Right lobe of liver (tissue), 6 donors: ENCODE measurements around the gene CTNNBIP1. TPM values are rescaled to one million over a fixed set of nuclear protein-coding genes. Genes with fewer than 3 reads are reported as not detected.
A peak's percentile ranks its signal among the peaks of the same experiment; 100 is the strongest.

Source experiments
- ATAC-seq, 4 donors: fragments of 200-7000 bp; cut with Tn5 transposase; one replicate each; pipeline ENCODE4 v1.9.1; 2020; ENCODE audit warnings: mild to moderate bottlenecking in 4 of 4, moderate library complexity in 4 of 4
- DNase-seq, 3 donors: peaks; one replicate each; pipeline ENCODE4 v3.0.0-alpha.2; 2020
- H3K27ac ChIP-seq, 3 donors: fragments of 200-600 bp; one replicate each; pipeline ENCODE4 v1.8.0; 2022
- H3K27me3 ChIP-seq, 2 donors: fragments of 200-600 bp; one replicate each; pipeline ENCODE4 v1.8.0; 2022
- H3K36me3 ChIP-seq, 4 donors: fragments of 200-600 bp; sonication (generic) in 1 of 4; one replicate each; pipeline versions ENCODE4 v1.5.1 to v1.8.0; 2017 to 2022; ENCODE audit warnings: control low read depth in 1 of 4
- H3K4me1 ChIP-seq, 4 donors: fragments of 200-600 bp; sonication (generic) in 1 of 4; one replicate each; pipeline versions ENCODE4 v1.5.1 to v1.8.0; 2017 to 2022; ENCODE audit warnings: control low read depth in 1 of 4
- H3K4me3 ChIP-seq, 3 donors: fragments of 200-600 bp; one replicate each; pipeline ENCODE4 v1.8.0; 2022
- H3K9me3 ChIP-seq, 4 donors: fragments of 200-600 bp; sonication (generic) in 1 of 4; one replicate each; pipeline versions ENCODE4 v1.5.1 to v1.8.0; 2017 to 2022; ENCODE audit warnings: control low read depth in 1 of 4
- CTCF ChIP-seq, 4 donors: fragments of 200-600 bp in 3 of 4; fragments of 450-650 bp in 1 of 4; IDR thresholded peaks; one replicate each; pipeline versions ENCODE4 v1.5.1 to v1.8.0; 2016 to 2022; ENCODE audit warnings: antibody characterized with exemption in 4 of 4, mild to moderate bottlenecking in 2 of 4
- POLR2A ChIP-seq: fragments of 450-650 bp; IDR thresholded peaks from one replicate; pipeline ENCODE4 v1.6.1; 2017; ENCODE audit warnings: antibody characterized with exemption, mild to moderate bottlenecking
- WGBS: methylation state at CpG from one replicate; pipeline ENCODE4 v1.1.6; 2018; ENCODE audit warnings: low coverage, low lambda C conversion rate; ENCODE audit not compliant: insufficient coverage; ENCODE audit errors: missing lambda C conversion rate; 5-methylcytosine and 5-hydroxymethylcytosine counted together
- intact Hi-C, 2 donors: fragments of 100-400 bp; cut with DNase I; formaldehyde crosslinking; loops; one replicate each; pipeline versions ENCODE4 v1.11.2 to v1.14.1; 2022
- total RNA-seq, 6 experiments: library from RNA; depleted of rRNA in 2 of 6; stranded (reverse); fragments of >200 nt in 2 of 6; fragmentation: NEBNext Ultra II Directional in 3 of 6; extraction: Animal tissue kit (Norgen Biotek cat#: 25700) in 3 of 6; gene quantifications; one replicate each; pipeline versions ENCODE4 v1.1.0 to v1.2.4, GENCODE V29; 2016 to 2023
- donor health status: DM: no; HTN: yes; CAD: no.
- donor health status: DM: no; HTN: no; CAD: no.
- donor health status: DM: no; HTN: no; CAD: no.
- donor health status: DM: no; HTN: yes; CAD: no.
- donor health status: DM: no; HTN: yes; CAD: no.

CTNNBIP1 gene
- total RNA-seq, 6 experiments from 2014 or later = 8.0 to 19.2 (median 10.0) TPM

DNA sequence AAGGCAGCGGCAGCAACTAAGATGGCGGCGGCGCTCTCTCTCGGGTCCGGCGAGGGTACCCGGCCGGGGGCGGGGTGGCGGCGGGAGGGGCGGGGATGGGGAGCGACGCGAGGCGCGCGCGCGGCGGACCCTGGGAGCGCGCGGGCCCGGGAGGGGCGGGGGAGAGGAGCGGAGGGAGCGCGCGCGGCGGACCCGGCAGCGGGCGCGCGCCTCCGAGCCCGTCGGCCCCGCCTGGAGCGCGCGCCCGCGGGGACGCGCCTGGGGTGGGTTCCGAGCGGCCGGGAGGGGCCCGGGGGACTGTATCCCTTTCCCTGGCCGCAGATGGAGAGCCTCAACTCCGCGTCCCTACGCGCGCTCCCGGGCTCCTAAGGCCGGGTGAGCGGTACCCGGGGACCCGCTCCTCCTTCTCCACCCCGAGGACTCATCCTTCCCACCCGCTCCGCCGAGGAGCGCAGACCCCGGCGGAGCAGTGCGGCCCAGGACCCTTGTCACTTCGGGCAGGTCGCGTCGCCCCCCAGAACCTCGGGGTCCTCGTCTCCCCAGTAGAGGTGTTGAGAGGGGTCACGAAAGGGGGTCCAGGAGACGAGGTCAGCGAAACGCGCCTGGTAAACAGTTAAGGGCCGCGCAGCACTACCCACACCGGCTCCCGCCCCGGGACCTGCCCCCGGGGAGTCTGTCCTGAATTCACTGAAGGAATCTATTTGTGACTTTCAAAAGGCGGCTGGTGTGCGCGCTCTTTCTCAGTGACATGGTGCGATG lies 85.9 kb downstream of the CTNNBIP1 start, which contains the start of gene CLSTN1:
CLSTN1 (minus strand) TSS at position 23 of the 759 bp plus-strand sequence. CDS start 232 bp downstream, outside the sequence.
- H3K4me3 ChIP-seq = peak within 1 kb of the TSS; percentile 58 to 82 (median 71)
- peaks cover 0 to 21% (median 0%) of the 10 kb centered on the region in 4 donors for H3K4me1 ChIP-seq
- H3K9me3 ChIP-seq = no peaks in the 10 kb centered on the region
- peak; percentile 70 to 86 (median 80) for ATAC-seq
- no peaks in the 10 kb centered on the region for H3K36me3 ChIP-seq
- TF ChIP-seq CTCF (IDR thresholded peaks at IDR 0.05) (no peak), POLR2A (no peak)
- 0% methylated on average over 2 of the region's 93 CpGs for WGBS
- intact Hi-C loops = no loop called here
- peak within 1 kb of the TSS in 1 of 3 donors; percentile 47 for H3K27ac ChIP-seq
- no peaks in the 10 kb centered on the region for H3K27me3 ChIP-seq
- peak; percentile 80 to 87 (median 86) for DNase-seq

DNA sequence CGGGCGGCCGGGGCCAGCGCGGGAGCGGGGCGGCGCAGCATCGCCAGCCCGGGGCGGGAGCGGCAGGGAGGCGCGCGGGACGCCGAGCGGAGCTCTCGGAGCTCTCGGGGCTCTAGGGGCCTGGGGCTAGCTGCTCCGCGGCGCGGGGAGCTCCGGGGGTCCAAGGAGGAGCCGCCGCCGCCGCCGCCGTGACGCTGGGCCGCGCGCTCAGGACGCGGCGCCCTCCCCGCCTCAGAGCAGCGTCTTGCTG lies 86.5 kb downstream of the CTNNBIP1 start:
- H3K36me3 ChIP-seq = no peaks in the 10 kb centered on the region
- peaks cover 0 to 21% (median 0%) of the 10 kb centered on the region in 4 donors for H3K4me1 ChIP-seq
- no CpG with 5 or more reads among the region's 40 CpGs for WGBS
- DNase-seq = no peak
- no peak for TF ChIP-seq POLR2A
- TF ChIP-seq CTCF (IDR thresholded peaks at IDR 0.05) = no peak
- H3K9me3 ChIP-seq = no peaks in the 10 kb centered on the region
- peak overlapping the region in 1 of 3 donors; percentile 47 for H3K27ac ChIP-seq
- no peaks in the 10 kb centered on the region for H3K27me3 ChIP-seq
- intact Hi-C loops = no loop called here
- peak overlapping the region; percentile 58 to 82 (median 71) for H3K4me3 ChIP-seq
- ATAC-seq = peak; percentile 2 to 40 (median 26)

- Histone ChIP-seq H3K36me3 (no peaks in the 10 kb centered on the region), H3K9me3 (no peaks in the 10 kb centered on the region), H3K27ac (peak overlapping the region in 1 of 3 donors; percentile 47), H3K27me3 (no peaks in the 10 kb centered on the region), H3K4me1 (peaks cover 0 to 21% (median 0%) of the 10 kb centered on the region in 4 donors), H3K4me3 (peak overlapping the region; percentile 58 to 82 (median 71))
- peak in 2 of 3 donors; percentile 51 to 58 for DNase-seq
- WGBS = 1% methylated on average over 19 of the region's 71 CpGs
- TF ChIP-seq POLR2A (no peak), CTCF (IDR thresholded peaks at IDR 0.05) (no peak)
- ATAC-seq = peak in 3 of 4 donors; percentile 4 to 15 (median 12)
- intact Hi-C loops = no loop called here
Observed at GRCh38 chr1:9822897-9823692, 87.0 kb downstream of the CTNNBIP1 start.

GRCh38 chr1:9822490-9822889 lies 87.6 kb downstream of the CTNNBIP1 start:
- WGBS = 4% methylated on average over 8 of the region's 8 CpGs

More at GRCh38 chr1:9822490-9822889, 87.6 kb downstream of the CTNNBIP1 start:
- ATAC-seq (no peak), DNase-seq (no peak)
- TF ChIP-seq CTCF (IDR thresholded peaks at IDR 0.05) (no peak), POLR2A (no peak)
- H3K4me3 ChIP-seq = peak overlapping the region; percentile 58 to 82 (median 71)
- intact Hi-C loops = no loop called here
- H3K27me3 ChIP-seq = no peaks in the 10 kb centered on the region
- no peak overlapping the region for H3K27ac ChIP-seq
- H3K9me3 ChIP-seq = no peaks in the 10 kb centered on the region
- peaks cover 0 to 21% (median 0%) of the 10 kb centered on the region in 4 donors for H3K4me1 ChIP-seq
- no peaks in the 10 kb centered on the region for H3K36me3 ChIP-seq
